Type B pancreatic cell (in vitro differentiated cells): ENCODE data around the gene DNAH9. TPM values are rescaled to one million over a fixed set of nuclear protein-coding genes. Genes with fewer than 3 reads are reported as not detected.

Experiments used
- DNase-seq: peaks from one replicate; pipeline ENCODE4 v3.0.0; 2021; ENCODE audit warnings: mixed read lengths; ENCODE audit not compliant: unreplicated experiment; ENCODE audit errors: extremely low spot score
- H3K27ac Mint-ChIP-seq: 2 replicates; pipeline ENCODE4 v1.8.0; 2021; ENCODE audit warnings: mild to moderate bottlenecking, mixed read lengths
- H3K27me3 Mint-ChIP-seq: 2 replicates; pipeline ENCODE4 v1.8.0; 2021; ENCODE audit warnings: mixed read lengths
- H3K36me3 Mint-ChIP-seq: 2 replicates; pipeline ENCODE4 v1.8.0; 2021; ENCODE audit warnings: mixed read lengths
- H3K4me1 Mint-ChIP-seq: one replicate; pipeline ENCODE4 v1.8.0; 2021; ENCODE audit warnings: mixed read lengths; ENCODE audit not compliant: unreplicated experiment
- H3K4me3 Mint-ChIP-seq: 2 replicates; pipeline ENCODE4 v1.8.0; 2021; ENCODE audit warnings: mild to moderate bottlenecking, mixed read lengths
- H3K9me3 Mint-ChIP-seq: 2 replicates; pipeline ENCODE4 v1.8.0; 2021; ENCODE audit warnings: mixed read lengths
- total RNA-seq: library from RNA; stranded (reverse); gene quantifications from 2 replicates; pipeline ENCODE4 v1.2.1, GENCODE V29; 2021; ENCODE audit warnings: low replicate concordance
- TF ChIP-seq, protein P1 (sequence below): fragments of 200-600 bp; sonication (generic); conservative IDR thresholded peaks from 2 replicates; pipeline ENCODE4 v1.5.0; 2021; ENCODE audit warnings: antibody characterized with exemption, mild to moderate bottlenecking

DNAH9 gene
- total RNA-seq, 1 donor from 2014 or later, result 6.2 TPM

DNA sequence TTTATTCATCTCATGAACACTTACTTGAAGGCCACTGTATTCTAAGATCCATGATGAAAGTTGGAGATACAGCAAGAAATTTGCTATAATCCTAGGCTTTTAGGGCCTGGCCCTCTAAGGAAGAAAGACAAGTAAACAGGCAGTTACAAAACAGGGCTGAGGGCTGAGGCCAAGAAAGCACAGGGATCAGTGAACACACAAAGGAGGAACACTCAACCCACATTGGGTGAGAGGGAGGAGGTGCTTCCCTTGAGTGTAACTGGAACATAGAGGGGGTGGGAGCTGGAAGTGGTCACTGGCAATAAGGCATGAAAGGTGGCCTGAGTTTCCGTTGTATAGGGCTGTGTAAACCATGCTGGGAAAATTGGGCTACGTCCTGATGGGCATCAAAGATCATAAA, 286.8 kb downstream of the DNAH9 start:
- TF ChIP-seq, protein P1, sequence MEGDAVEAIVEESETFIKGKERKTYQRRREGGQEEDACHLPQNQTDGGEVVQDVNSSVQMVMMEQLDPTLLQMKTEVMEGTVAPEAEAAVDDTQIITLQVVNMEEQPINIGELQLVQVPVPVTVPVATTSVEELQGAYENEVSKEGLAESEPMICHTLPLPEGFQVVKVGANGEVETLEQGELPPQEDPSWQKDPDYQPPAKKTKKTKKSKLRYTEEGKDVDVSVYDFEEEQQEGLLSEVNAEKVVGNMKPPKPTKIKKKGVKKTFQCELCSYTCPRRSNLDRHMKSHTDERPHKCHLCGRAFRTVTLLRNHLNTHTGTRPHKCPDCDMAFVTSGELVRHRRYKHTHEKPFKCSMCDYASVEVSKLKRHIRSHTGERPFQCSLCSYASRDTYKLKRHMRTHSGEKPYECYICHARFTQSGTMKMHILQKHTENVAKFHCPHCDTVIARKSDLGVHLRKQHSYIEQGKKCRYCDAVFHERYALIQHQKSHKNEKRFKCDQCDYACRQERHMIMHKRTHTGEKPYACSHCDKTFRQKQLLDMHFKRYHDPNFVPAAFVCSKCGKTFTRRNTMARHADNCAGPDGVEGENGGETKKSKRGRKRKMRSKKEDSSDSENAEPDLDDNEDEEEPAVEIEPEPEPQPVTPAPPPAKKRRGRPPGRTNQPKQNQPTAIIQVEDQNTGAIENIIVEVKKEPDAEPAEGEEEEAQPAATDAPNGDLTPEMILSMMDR, result no peak
- Mint-ChIP-seq H3K4me1 (no peaks in the 10 kb centered on the region), H3K36me3 (no peaks in the 10 kb centered on the region), H3K9me3 (no peaks in the 10 kb centered on the region), H3K27ac (no peak overlapping the region), H3K27me3 (peaks cover 6% of the 10 kb centered on the region), H3K4me3 (no peak overlapping the region)
- peak; percentile 20 for DNase-seq

DNA sequence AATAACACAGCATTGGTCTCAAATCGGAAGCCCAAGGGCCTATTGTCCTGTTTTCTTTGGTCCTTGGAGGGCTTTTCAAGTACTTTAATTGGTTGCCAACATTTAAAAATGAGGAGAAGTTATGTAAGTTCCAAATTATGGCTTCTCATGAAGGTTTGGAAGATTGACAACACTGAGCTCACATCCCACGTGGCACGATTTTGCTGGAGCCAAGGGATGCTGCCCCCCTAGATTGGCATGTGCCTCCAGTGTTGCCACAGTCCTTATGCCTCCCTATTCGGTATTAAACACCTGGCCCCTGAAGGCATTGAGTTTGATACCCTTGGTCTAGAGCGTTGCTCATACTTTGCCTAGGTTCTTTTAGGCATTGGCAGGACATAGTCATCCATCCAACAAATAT, 291.0 kb downstream of the DNAH9 start:
- peak; percentile 24 for DNase-seq
- Mint-ChIP-seq H3K27ac (no peak overlapping the region), H3K9me3 (no peaks in the 10 kb centered on the region), H3K27me3 (peaks cover 3% of the 10 kb centered on the region), H3K4me1 (no peaks in the 10 kb centered on the region), H3K4me3 (no peak overlapping the region), H3K36me3 (peaks cover 4% of the 10 kb centered on the region)
- TF ChIP-seq, protein P1, result no peak

DNA sequence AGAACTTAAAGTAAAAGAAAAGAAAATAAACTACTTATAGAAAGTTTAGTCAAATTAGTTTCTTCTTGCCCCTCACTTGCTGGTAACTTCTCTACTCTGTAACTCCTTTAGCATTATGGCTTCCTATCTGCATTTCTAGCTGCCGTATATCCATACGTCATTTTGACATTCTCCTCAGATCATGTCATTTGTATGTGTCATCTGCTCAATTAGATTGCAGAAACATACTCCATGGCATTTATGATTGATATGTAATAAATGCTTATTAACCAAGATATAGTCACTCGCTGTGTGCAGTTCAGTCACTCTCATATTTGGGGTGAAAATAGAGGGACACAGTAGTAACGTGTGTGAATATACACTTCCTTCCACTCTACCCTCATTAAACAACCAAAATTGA, 295.6 kb downstream of the DNAH9 start:
- TF ChIP-seq, protein P1, result no peak
- Mint-ChIP-seq H3K27me3 (no peaks in the 10 kb centered on the region), H3K36me3 (peaks cover 4% of the 10 kb centered on the region), H3K4me1 (no peaks in the 10 kb centered on the region), H3K27ac (no peak overlapping the region), H3K9me3 (no peaks in the 10 kb centered on the region), H3K4me3 (no peak overlapping the region)
- no peak for DNase-seq

DNA sequence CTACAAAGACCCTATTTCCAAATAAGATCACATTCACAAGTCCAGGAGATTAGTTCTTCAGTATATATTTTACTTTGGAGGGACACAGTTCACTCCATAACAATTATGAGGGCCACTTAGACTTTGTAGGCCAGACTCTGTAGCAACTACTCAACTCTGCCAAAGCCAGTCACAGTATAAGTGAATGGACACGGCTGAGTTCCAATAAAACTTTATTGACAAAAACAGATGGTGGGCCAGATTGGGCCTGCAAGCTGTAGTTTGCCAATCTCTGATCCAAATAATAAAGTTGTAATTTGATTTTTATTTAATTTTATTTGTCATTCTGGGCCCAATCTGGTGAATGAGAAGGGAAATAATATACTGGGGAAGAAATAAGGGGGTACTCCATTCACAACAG, 297.9 kb downstream of the DNAH9 start:
- peaks cover 5% of the 10 kb centered on the region for H3K4me1 Mint-ChIP-seq
- H3K27me3 Mint-ChIP-seq, result no peaks in the 10 kb centered on the region
- no peak overlapping the region for H3K27ac Mint-ChIP-seq
- H3K4me3 Mint-ChIP-seq, result no peak overlapping the region
- TF ChIP-seq, protein P1, result no peak
- no peak for DNase-seq
- peaks cover 4% of the 10 kb centered on the region for H3K36me3 Mint-ChIP-seq
- H3K9me3 Mint-ChIP-seq, result peaks cover 5% of the 10 kb centered on the region

DNA sequence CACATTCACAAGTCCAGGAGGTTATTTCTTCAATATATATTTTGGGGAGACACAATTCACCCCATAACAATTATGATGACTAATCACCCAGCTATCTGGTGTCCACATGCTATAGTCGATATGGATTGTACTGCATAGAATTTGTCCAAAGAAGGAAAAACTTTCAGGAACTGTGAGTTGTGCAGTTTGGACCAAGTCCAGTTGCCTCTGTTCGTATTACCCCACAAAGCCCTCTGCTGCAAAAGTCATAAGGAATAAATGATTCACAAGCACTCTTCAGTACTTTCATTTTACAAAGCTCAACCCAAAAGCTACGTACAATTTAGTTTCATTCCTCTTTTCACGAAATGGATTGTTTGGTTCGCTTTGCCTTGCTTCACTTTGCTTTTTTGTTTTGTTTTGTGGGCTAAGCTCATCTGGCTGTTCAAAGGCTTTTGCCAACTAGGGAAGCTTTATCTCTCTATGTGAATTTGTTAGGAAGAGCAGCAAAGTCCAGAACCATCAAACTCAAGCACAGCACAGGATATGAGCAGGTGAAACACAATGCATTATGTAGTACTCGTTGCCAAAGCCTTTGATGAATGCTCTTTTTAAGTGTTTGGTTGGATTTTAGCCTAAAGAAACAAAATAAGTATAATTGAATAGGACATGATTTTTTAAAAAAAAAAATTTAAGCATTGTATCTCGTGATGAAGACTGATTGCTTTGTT, 300.4 kb downstream of the DNAH9 start:
- Mint-ChIP-seq H3K27ac (no peak overlapping the region), H3K9me3 (peaks cover 5% of the 10 kb centered on the region), H3K36me3 (no peaks in the 10 kb centered on the region), H3K27me3 (no peaks in the 10 kb centered on the region), H3K4me1 (peaks cover 5% of the 10 kb centered on the region), H3K4me3 (no peak overlapping the region)
- no peak for DNase-seq
- TF ChIP-seq, protein P1, result no peak
